CD14-positive monocyte (primary cell): ENCODE data around the gene TOB2. TPM values are rescaled to one million over a fixed set of nuclear protein-coding genes. Genes with fewer than 3 reads are reported as not detected.

ENCODE experiments used
- DNase-seq, 3 donors: peaks; one replicate each; pipeline ENCODE4 v3.0.0-alpha.2; 2011 to 2022
- H2AFZ ChIP-seq: 2 replicates; pipeline ENCODE4 v1.6.0; 2012; ENCODE audit warnings: mild to moderate bottlenecking, low read depth, low read length, inconsistent platforms; ENCODE audit not compliant: insufficient read depth, poor library complexity, severe bottlenecking
- H3K27ac ChIP-seq, 2 donors: 1 replicate in 1 of 2; 2 replicates in 1 of 2; pipeline ENCODE4 v1.5.1; 2012 to 2013; ENCODE audit warnings: low read length in 2 of 2, control low read depth in 1 of 2, inconsistent platforms in 1 of 2, low read depth in 1 of 2, mild to moderate bottlenecking in 1 of 2
- H3K27me3 ChIP-seq, 2 donors: one replicate each; pipeline versions ENCODE4 v1.6.0 to v1.6.1; 2011 to 2013; ENCODE audit warnings: low read length in 2 of 2; ENCODE audit not compliant: control insufficient read depth in 2 of 2, insufficient read depth in 2 of 2
- H3K36me3 ChIP-seq, 2 donors: replicated peaks in 1 of 2; 1 replicate in 1 of 2; 2 replicates in 1 of 2; pipeline versions ENCODE4 v1.5.1 to v1.6.1; 2012 to 2013; ENCODE audit warnings: low read length in 2 of 2, control low read depth in 1 of 2, inconsistent platforms in 1 of 2, mild to moderate bottlenecking in 1 of 2; ENCODE audit not compliant: insufficient read depth in 2 of 2, control insufficient read depth in 1 of 2
- H3K4me1 ChIP-seq, 2 donors: 1 replicate in 1 of 2; 2 replicates in 1 of 2; pipeline versions ENCODE4 v1.5.1 to v1.6.1; 2012 to 2013; ENCODE audit warnings: low read length in 2 of 2, control low read depth in 1 of 2, inconsistent platforms in 1 of 2, mild to moderate bottlenecking in 1 of 2, moderate library complexity in 1 of 2; ENCODE audit not compliant: insufficient read depth in 2 of 2, control insufficient read depth in 1 of 2
- H3K4me2 ChIP-seq: replicated peaks from 2 replicates; pipeline ENCODE3; 2012; ENCODE audit warnings: low read length, moderate library complexity, mild to moderate bottlenecking; ENCODE audit not compliant: poor library complexity, severe bottlenecking; ENCODE audit errors: extremely low read depth
- H3K4me3 ChIP-seq, 3 experiments: fragments of 200-600 bp in 1 of 3; sonication (generic) in 1 of 3; replicated peaks in 1 of 3; 1 replicate in 2 of 3; 2 replicates in 1 of 3; pipeline ENCODE4 v1.5.1; 2011 to 2013; ENCODE audit warnings: low read length in 3 of 3, mild to moderate bottlenecking in 3 of 3, control low read depth in 2 of 3, low read depth in 2 of 3, inconsistent platforms in 1 of 3, moderate library complexity in 1 of 3
- H3K79me2 ChIP-seq: 2 replicates; pipeline ENCODE4 v1.6.0; 2012; ENCODE audit warnings: mild to moderate bottlenecking, control low read depth, inconsistent platforms, low read length, moderate library complexity; ENCODE audit not compliant: insufficient read depth
- H3K9ac ChIP-seq: 2 replicates; pipeline ENCODE4 v1.6.0; 2017; ENCODE audit warnings: low read length, mild to moderate bottlenecking; ENCODE audit not compliant: insufficient read depth, poor library complexity, severe bottlenecking
- H3K9me3 ChIP-seq, 2 donors: replicated peaks in 1 of 2; 1 replicate in 1 of 2; 2 replicates in 1 of 2; pipeline versions ENCODE4 v1.5.1 to v1.6.1; 2012 to 2013; ENCODE audit warnings: low read length in 2 of 2, control low read depth in 1 of 2; ENCODE audit not compliant: control insufficient read depth in 1 of 2, insufficient read depth in 1 of 2
- H4K20me1 ChIP-seq: 2 replicates; pipeline ENCODE4 v1.6.0; 2012; ENCODE audit warnings: mild to moderate bottlenecking, low read length, control low read depth, moderate library complexity; ENCODE audit not compliant: insufficient read depth
- H3K27ac Mint-ChIP-seq, 7 donors: one replicate each; pipeline ENCODE4 v1.8.0; 2020; ENCODE audit warnings: mild to moderate bottlenecking in 7 of 7, mixed read lengths in 7 of 7, moderate library complexity in 6 of 7, inconsistent platforms in 2 of 7
- H3K27me3 Mint-ChIP-seq, 3 donors: one replicate each; pipeline ENCODE4 v1.8.0; 2021 to 2022; ENCODE audit warnings: low read depth in 3 of 3, mild to moderate bottlenecking in 3 of 3, mixed read lengths in 3 of 3, moderate library complexity in 3 of 3, inconsistent platforms in 1 of 3
- H3K36me3 Mint-ChIP-seq, 2 donors: one replicate each; pipeline ENCODE4 v1.8.0; 2020; ENCODE audit warnings: mixed read lengths in 2 of 2, inconsistent platforms in 1 of 2, mild to moderate bottlenecking in 1 of 2
- H3K4me1 Mint-ChIP-seq: one replicate; pipeline ENCODE4 v1.8.0; 2020; ENCODE audit warnings: mild to moderate bottlenecking, mixed read lengths
- H3K4me3 Mint-ChIP-seq, 2 donors: one replicate each; pipeline ENCODE4 v1.8.0; 2020; ENCODE audit warnings: mild to moderate bottlenecking in 2 of 2, mixed read lengths in 2 of 2, moderate library complexity in 1 of 2
- H3K9me3 Mint-ChIP-seq, 7 donors: one replicate each; pipeline ENCODE4 v1.8.0; 2020 to 2022; ENCODE audit warnings: mixed read lengths in 7 of 7, mild to moderate bottlenecking in 6 of 7, moderate library complexity in 6 of 7, inconsistent platforms in 2 of 7
- WGBS: methylation state at CpG from one replicate; pipeline ENCODE4 v1.1.5; 2013; ENCODE audit warnings: missing lambda C conversion rate; ENCODE audit not compliant: insufficient coverage; 5-methylcytosine and 5-hydroxymethylcytosine counted together
- intact Hi-C, 2 donors: fragments of 100-400 bp; cut with micrococcal nuclease; formaldehyde crosslinking; loops; one replicate each; pipeline versions ENCODE4 v1.15.0 to v1.15.1; 2023
- polyA plus RNA-seq, 3 donors: library from polyadenylated mRNA; depleted of rRNA in 1 of 3; unstranded in 2 of 3; stranded (reverse) in 1 of 3; fragments of 300-500 nt in 2 of 3; fragments of >200 nt in 1 of 3; fragmentation: Illumina TruSeq in 2 of 3; gene quantifications; 1 replicate in 2 of 3; 2 replicates in 1 of 3; pipeline ENCODE4 v1.2.3, GENCODE V29; 2012 to 2021
- TF ChIP-seq, protein P1 (sequence below): fragments of 200-600 bp; IDR thresholded peaks from one replicate; pipeline ENCODE4 v1.8.0; 2022; ENCODE audit warnings: antibody characterized with exemption, mild to moderate bottlenecking

TOB2 gene
- polyA plus RNA-seq, 3 donors: 7.0 to 40.4 (median 11.5) TPM

DNA sequence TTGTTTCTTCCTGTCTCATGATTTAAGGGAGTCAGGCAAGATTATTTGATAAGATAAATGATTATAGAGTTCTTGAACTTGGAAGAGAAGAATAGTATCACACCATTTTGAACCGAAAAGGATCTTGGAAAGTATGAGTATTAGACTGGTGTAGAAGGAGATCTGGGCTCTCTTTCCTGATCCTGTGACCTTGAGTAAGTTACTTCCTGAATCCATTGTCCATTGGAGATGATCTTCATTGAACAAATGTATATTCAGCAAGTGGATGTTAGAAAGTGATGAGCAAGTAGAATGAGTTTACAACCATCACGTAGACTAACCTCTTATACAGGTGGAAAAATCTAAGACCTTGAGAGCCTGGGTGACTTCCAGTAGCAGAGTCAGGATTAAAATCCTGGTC lies 24.3 kb upstream of the TOB2 start:
- H3K4me1 Mint-ChIP-seq: peaks cover 30% of the 10 kb centered on the region
- Histone ChIP-seq H3K4me3 (no peak overlapping the region), H2AFZ (no peak overlapping the region), H4K20me1 (peaks cover 19% of the 10 kb centered on the region), H3K9me3 (no peaks in the 10 kb centered on the region), H3K4me1 (peaks cover 16 to 29% of the 10 kb centered on the region in 2 donors), H3K27ac (peak overlapping the region in 1 of 2 donors; percentile 30), H3K79me2 (peaks cover 93% of the 10 kb centered on the region), H3K36me3 (peaks cover 18 to 47% of the 10 kb centered on the region in 2 donors), H3K27me3 (no peaks in the 10 kb centered on the region), H3K4me2 (no peak overlapping the region), H3K9ac (no peak overlapping the region)
- no peak overlapping the region for H3K4me3 Mint-ChIP-seq
- peaks cover 31 to 39% of the 10 kb centered on the region in 2 donors for H3K36me3 Mint-ChIP-seq
- intact Hi-C loops: loop anchor here in 1 of 2 donors (10.0 kb wide), 1 partner anchor 154 kb away; the partner anchor contains the start of genes DESI1 and XRCC6
- WGBS: no CpG with 5 or more reads among the region's 2 CpGs
- no peaks in the 10 kb centered on the region for H3K27me3 Mint-ChIP-seq
- H3K9me3 Mint-ChIP-seq: no peaks in the 10 kb centered on the region
- TF ChIP-seq, protein P1, sequence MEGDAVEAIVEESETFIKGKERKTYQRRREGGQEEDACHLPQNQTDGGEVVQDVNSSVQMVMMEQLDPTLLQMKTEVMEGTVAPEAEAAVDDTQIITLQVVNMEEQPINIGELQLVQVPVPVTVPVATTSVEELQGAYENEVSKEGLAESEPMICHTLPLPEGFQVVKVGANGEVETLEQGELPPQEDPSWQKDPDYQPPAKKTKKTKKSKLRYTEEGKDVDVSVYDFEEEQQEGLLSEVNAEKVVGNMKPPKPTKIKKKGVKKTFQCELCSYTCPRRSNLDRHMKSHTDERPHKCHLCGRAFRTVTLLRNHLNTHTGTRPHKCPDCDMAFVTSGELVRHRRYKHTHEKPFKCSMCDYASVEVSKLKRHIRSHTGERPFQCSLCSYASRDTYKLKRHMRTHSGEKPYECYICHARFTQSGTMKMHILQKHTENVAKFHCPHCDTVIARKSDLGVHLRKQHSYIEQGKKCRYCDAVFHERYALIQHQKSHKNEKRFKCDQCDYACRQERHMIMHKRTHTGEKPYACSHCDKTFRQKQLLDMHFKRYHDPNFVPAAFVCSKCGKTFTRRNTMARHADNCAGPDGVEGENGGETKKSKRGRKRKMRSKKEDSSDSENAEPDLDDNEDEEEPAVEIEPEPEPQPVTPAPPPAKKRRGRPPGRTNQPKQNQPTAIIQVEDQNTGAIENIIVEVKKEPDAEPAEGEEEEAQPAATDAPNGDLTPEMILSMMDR: no peak
- H3K27ac Mint-ChIP-seq: peak overlapping the region in 3 of 7 donors; percentile 63 to 75 (median 67)
- no peak for DNase-seq

DNA sequence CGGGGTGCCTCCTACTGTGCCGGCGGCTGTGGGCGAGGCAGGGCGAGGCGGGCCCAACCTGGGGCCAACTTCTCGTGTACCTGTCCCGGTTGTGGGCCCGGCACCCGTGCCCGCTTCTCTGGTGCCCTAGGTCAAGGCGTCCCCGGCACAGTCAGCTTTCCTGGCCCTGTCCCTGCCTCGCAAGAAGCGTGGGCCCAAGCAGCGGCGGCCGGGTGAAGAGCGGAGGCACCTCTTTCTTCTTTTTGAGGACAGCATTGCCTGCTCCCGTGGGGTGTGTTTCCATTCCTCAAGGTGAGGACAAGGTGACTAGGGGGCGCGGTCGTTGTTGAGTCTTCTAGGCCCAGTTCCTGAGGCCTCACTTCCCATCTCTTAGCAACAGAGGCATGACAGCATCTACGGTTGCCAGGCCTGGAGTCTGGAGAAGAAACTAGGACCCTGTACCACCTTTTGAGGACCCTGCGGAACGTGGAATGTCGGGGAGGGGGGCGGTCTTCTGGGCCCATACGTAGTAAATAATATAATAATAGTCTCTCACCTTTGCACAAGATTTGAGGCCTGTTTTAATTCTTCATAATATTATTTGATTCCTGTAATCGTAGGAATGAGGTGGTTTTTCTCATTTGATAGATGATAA lies 22.7 kb upstream of the TOB2 start:
- intact Hi-C loops: loop anchor here (1.0 to 10.0 kb wide), 5 partner anchors 21 to 365 kb away; partner anchors contain the start of genes POLR3H (in 1 of the 2), SREBF2 (in 1 of the 2), TEF (in 1 of the 2) and TOB2 (in 1 of the 2)
- Histone ChIP-seq H3K79me2 (peaks cover 86% of the 10 kb centered on the region), H2AFZ (peak overlapping the region; percentile 81), H4K20me1 (peaks cover 7% of the 10 kb centered on the region), H3K27me3 (no peaks in the 10 kb centered on the region), H3K36me3 (peaks cover 34 to 62% of the 10 kb centered on the region in 2 donors), H3K9ac (peak overlapping the region; percentile 95), H3K4me3 (peak overlapping the region; percentile 70 to 93 (median 93)), H3K4me2 (peak overlapping the region; percentile 81), H3K27ac (peak overlapping the region; percentile 94 to 99), H3K9me3 (no peaks in the 10 kb centered on the region), H3K4me1 (peaks cover 16 to 29% of the 10 kb centered on the region in 2 donors)
- Mint-ChIP-seq H3K4me3 (peak overlapping the region; percentile 88 to 96), H3K4me1 (peaks cover 30% of the 10 kb centered on the region), H3K36me3 (peaks cover 42 to 52% of the 10 kb centered on the region in 2 donors), H3K27me3 (no peaks in the 10 kb centered on the region), H3K27ac (peak overlapping the region; percentile 99 to 100 (median 99)), H3K9me3 (no peaks in the 10 kb centered on the region)
- peak in 1 of 3 donors; percentile 41 for DNase-seq
- TF ChIP-seq, protein P1: no peak
- WGBS: 0% methylated on average over 19 of the region's 30 CpGs
